ENCODE results near the gene ISG20. TPM values are rescaled to one million over a fixed set of nuclear protein-coding genes. Genes with fewer than 3 reads are reported as not detected.
A peak's percentile ranks its signal among the peaks of the same experiment; 100 is the strongest.

The ISG20 gene
- total RNA-seq, 1 donor, result 40.7 TPM

- no peak for DNase-seq (ENCODE audit: low read depth in 2 of 3, low spot score in 2 of 3)
Observed at GRCh38 chr15:88680241-88681001, 41.6 kb downstream of the ISG20 start.

DNA sequence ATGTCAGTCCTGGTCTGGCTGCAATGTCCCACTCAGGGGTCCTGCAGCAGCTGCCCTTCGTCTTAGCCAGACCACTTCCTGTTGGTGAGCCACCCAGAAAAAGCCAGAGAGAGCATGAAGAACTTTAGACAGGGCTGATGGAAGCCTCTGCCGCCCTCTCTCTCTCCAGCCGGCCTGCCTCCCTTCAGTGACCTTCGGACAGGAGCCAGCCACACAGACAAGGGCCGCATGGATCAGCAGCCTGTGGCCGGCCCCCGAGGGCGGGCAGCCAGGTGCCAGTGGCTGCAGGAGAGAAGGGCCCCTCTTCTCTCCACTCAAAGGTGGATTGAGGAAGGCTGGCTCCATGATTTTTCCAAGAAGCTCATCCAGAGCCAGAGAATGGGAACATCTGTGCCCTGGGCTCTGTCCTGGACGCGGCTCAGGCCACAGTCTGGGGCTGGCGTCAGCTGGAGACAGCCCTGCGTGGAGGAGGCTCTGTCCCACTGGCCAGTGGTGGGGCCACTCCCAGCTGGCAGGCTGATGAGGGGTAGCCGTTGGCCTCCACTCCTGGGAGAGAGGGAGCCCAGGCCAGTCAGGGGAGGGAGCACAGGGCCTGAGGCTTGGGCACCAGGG, 42.9 kb downstream of the ISG20 start:
- DNase-seq (ENCODE audit: low read depth in 2 of 3, low spot score in 2 of 3), result no peak

GRCh38 chr15:88684345-88684744, 45.5 kb downstream of the ISG20 start:
- DNase-seq (ENCODE audit: low read depth in 2 of 3, low spot score in 2 of 3), result no peak

GRCh38 chr15:88686166-88686565, 47.4 kb downstream of the ISG20 start:
- DNase-seq (ENCODE audit: low read depth in 2 of 3, low spot score in 2 of 3), result no peak

GRCh38 chr15:88688394-88688933, 49.6 kb downstream of the ISG20 start:
- DNase-seq (ENCODE audit: low read depth in 2 of 3, low spot score in 2 of 3), result no peak

- no peak for DNase-seq (ENCODE audit: low read depth in 2 of 3, low spot score in 2 of 3)
Observed at GRCh38 chr15:88690331-88690730, 51.5 kb downstream of the ISG20 start.

DNA sequence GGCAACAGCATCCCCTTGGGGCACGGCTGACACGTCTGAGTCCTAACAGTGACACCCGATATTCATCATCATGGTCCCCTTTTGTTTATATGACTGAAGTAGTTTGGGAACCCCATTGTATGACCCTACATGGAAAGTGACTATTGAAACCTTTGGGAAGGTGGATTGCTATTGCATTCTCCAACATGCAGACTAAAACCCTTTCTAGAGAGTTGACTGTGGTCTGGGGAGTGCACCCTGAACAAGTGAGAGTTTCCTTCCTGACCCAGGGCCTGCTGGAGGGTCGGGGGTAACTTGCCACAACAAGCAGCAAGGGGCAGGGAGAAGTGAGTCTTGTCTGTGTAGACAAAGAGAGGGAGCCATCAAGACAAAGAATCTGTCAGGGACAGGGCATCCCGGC, 54.4 kb downstream of the ISG20 start:
- no peak for DNase-seq (ENCODE audit: low read depth in 2 of 3, low spot score in 2 of 3)

DNA sequence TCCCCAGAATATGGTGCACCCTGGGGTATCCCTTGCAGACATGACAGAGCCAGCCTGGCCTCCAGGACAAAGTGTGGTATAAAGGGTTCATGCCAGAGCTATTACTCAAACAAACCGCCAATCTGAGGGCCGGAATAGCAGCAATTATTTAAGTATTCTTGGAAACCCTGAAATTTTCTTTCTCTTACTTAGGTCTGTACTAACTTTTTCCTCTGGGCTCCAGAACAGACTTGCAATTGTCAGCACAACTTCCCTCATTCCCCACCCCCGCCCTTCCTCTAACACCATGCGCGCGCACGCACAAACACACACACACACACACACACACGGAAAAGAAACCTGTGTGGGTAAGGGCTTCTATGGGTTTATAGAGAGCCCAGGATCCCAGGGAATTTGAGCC, 56.3 kb downstream of the ISG20 start:
- no peak for DNase-seq (ENCODE audit: low read depth in 2 of 3, low spot score in 2 of 3)

DNA sequence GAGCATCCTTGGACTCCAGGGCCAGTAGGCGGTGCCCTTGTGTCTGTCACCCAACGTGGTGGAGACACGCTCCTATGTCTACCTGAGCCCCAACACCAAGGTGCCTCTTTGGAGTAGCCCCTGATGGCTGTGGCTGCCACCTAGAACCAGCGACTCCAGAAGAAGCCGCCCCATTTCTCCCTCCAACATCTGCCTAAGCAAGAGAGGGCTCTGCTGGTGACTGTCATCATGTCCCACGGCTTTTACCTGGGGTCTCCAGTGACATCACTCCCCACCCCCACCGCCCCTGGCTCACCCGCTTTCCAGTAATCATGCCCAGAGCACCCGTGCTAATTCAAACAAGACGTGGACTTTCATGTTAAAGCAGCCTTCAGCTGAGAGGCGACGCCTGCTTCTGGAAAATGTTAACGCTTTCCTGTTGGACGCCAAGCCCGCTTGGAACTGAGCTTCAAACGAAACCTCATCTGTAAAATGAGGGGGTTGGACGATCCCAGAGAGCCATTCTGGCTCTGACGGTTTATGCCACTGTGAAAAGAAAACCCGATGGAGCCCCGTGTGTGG, 57.0 kb downstream of the ISG20 start:
- DNase-seq (ENCODE audit: low read depth in 2 of 3, low spot score in 2 of 3), result no peak

DNA sequence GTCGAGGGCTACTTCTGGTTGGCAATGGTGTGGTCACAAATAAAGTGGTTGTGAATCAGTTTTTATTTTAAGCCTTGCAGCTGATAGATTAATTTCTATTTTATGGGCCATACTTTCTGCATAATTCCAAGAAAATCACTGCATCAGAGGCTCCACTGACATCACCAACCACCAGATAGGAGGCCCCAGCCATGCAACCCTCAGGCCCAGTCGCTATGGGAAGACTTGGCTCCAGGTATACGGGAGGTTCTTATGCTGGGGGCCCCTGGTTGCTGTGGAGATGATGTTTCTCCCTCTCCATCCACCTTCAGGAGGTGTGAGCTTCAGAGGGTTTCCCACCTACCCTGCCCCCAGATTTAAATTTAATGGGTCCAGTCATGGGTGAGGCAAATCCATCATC, 57.4 kb downstream of the ISG20 start:
- DNase-seq (ENCODE audit: low read depth in 2 of 3, low spot score in 2 of 3), result no peak

GRCh38 chr15:88697276-88697675, 58.5 kb downstream of the ISG20 start:
- DNase-seq (ENCODE audit: low read depth in 2 of 3, low spot score in 2 of 3), result no peak

GRCh38 chr15:88699861-88700260, 61.0 kb downstream of the ISG20 start:
- DNase-seq (ENCODE audit: low read depth in 2 of 3, low spot score in 2 of 3), result no peak

DNA sequence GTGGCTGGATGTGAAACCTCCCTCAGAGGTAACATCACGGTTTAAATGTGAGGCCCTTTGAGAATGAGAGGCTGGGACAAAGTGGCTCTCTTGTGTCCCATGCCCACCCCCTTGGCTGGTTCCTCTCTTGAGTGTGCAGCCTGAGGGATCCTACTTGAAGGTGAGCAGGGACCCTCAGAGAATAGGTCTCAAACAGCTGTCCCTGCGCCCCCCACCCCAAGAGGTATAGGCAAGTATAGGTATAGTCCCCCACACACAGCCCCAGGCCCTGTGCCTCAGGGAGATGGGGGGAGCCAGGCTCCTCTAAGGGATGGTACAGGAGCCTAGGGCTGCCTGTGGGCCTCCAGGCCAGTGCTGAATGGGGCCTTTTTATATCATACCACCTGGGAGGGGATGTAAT, 61.9 kb downstream of the ISG20 start:
- DNase-seq (ENCODE audit: low read depth in 2 of 3, low spot score in 2 of 3), result no peak

GRCh38 chr15:88701561-88702095, 62.8 kb downstream of the ISG20 start:
- DNase-seq (ENCODE audit: low read depth in 2 of 3, low spot score in 2 of 3), result no peak

DNA sequence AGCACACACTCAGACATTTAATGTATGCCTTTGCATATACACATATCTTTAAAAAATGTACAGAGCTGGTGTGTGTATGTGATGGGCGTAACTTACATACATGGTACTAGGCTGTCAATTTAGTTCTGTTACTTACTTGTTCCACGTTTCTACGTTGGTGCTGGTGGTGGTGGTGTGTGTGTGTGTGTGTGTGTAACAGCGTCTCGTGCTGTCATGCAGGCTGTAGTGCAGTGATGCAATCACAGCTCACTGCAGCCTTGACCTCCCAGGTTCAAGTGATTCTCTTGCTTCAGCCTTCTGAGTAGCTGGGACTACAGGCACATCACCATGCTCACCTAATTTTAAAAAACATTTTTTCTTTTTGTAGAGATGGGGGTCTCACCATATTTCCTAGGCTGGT, 64.2 kb downstream of the ISG20 start:
- no peak for DNase-seq (ENCODE audit: low read depth in 2 of 3, low spot score in 2 of 3)

- DNase-seq (ENCODE audit: low read depth in 2 of 3, low spot score in 2 of 3), result no peak
Observed at GRCh38 chr15:88703533-88703932, 64.7 kb downstream of the ISG20 start.

DNA sequence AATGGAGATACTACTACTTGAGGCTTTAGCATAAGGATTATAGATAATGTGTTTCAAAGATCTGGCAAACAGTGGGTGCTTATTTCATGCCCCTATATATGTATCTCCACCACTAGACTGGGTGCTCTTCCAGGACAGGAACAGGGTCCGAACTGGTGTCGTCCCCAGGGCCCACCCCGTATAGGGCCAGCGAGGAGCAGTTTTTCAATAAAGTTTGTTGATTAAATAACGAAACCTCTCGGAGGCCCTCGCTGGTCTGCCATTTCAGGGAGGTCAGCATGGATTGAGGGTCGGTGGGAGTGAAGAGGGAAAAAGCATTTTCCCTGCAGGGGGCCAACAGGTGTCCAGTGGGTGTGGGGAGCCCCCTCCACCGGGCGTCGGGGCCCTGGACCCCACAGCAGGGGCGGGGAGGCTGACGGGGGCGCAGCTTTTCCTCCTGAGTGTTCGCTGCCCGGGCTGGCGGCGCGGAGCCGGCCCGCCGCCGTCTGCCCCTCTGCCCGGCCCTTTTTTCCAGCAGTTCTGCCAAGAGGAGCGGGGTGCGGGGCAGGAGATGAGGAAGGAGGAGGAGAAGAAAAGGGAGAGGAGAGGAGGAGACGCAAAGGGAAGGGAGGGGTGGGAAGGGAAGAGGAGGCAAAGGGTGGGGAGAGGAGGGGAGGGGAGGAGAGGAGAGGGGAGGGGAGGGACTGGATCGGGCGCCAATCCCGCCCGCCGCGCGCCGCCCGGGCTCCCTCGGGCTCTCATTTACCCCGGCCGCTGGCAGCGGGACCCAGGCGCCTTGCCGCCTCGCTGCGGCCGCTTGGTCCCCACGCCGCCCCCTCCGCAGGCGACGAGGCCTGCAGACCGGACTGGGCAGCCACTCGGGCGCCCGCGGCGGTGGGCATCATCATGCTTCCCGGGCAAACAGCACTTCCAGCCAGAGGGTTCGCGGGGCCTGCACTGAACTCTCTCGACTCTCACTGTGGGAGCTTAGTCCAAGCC, 66.3 kb downstream of the ISG20 start:
- DNase-seq (ENCODE audit: low read depth in 2 of 3, low spot score in 2 of 3), result peak in 2 of 3 donors; percentile 12 to 22

- DNase-seq (ENCODE audit: low read depth in 2 of 3, low spot score in 2 of 3), result no peak
Observed at GRCh38 chr15:88705769-88706165, 67.0 kb downstream of the ISG20 start.
